H9 (cell line): ENCODE data around the gene FNDC3B. TPM values are rescaled to one million over a fixed set of nuclear protein-coding genes. Genes with fewer than 3 reads are reported as not detected.

Experiments used
- DNase-seq: peaks from one replicate; pipeline ENCODE4 v3.0.0-alpha.2; 2017
- H2AFZ ChIP-seq: one replicate; pipeline ENCODE4 v1.6.1; 2013; ENCODE audit warnings: mild to moderate bottlenecking, low read length, control low read depth, moderate library complexity
- H2AK5ac ChIP-seq: 2 replicates; pipeline ENCODE4 v1.6.1; 2013; ENCODE audit warnings: low read length, control low read depth, mixed read lengths; ENCODE audit not compliant: insufficient read length
- H2BK120ac ChIP-seq: one replicate; pipeline ENCODE4 v1.6.1; 2013; ENCODE audit warnings: low read depth, mild to moderate bottlenecking, low read length, control low read depth, inconsistent platforms; ENCODE audit not compliant: poor library complexity, severe bottlenecking
- H2BK12ac ChIP-seq: 2 replicates; pipeline ENCODE4 v1.6.1; 2013; ENCODE audit warnings: low read length, control low read depth, mixed read lengths, low read depth; ENCODE audit not compliant: insufficient read length
- H2BK15ac ChIP-seq: 2 replicates; pipeline ENCODE4 v1.6.1; 2013; ENCODE audit warnings: low read depth, low read length, control low read depth
- H2BK20ac ChIP-seq: one replicate; pipeline ENCODE4 v1.6.1; 2013; ENCODE audit warnings: low read depth, mild to moderate bottlenecking, low read length, control low read depth, inconsistent platforms; ENCODE audit not compliant: poor library complexity, severe bottlenecking
- H2BK5ac ChIP-seq: 2 replicates; pipeline ENCODE4 v1.6.1; 2013; ENCODE audit warnings: low read length, control low read depth, mixed read lengths; ENCODE audit not compliant: insufficient read length
- H3K14ac ChIP-seq: 2 replicates; pipeline ENCODE4 v1.6.1; 2013; ENCODE audit warnings: low read length, control low read depth; ENCODE audit not compliant: insufficient read depth
- H3K18ac ChIP-seq: 2 replicates; pipeline ENCODE4 v1.6.1; 2013; ENCODE audit warnings: low read depth, mild to moderate bottlenecking, mixed read lengths, low read length, control low read depth; ENCODE audit not compliant: insufficient read length
- H3K23ac ChIP-seq: 2 replicates; pipeline ENCODE4 v1.6.1; 2013; ENCODE audit warnings: low read length, control low read depth, mixed read lengths, low read depth; ENCODE audit not compliant: insufficient read length
- H3K23me2 ChIP-seq: 2 replicates; pipeline ENCODE4 v1.6.1; 2013; ENCODE audit warnings: low read depth, mild to moderate bottlenecking, mixed read lengths, low read length, control low read depth; ENCODE audit not compliant: insufficient read length, poor library complexity, severe bottlenecking
- H3K27ac ChIP-seq: 2 replicates; pipeline ENCODE4 v1.5.1; 2013; ENCODE audit warnings: low read length, control low read depth, mixed read lengths, low read depth; ENCODE audit not compliant: insufficient read length
- H3K27me3 ChIP-seq: 2 replicates; pipeline ENCODE4 v1.6.1; 2013; ENCODE audit warnings: low read length, control low read depth, inconsistent platforms; ENCODE audit not compliant: insufficient read depth
- H3K4ac ChIP-seq: 2 replicates; pipeline ENCODE4 v1.6.1; 2013; ENCODE audit warnings: low read depth, mild to moderate bottlenecking, control low read depth, inconsistent platforms, low read length, moderate library complexity
- H3K4me1 ChIP-seq: 2 replicates; pipeline ENCODE4 v1.6.1; 2013; ENCODE audit warnings: low read length, control low read depth, inconsistent platforms; ENCODE audit not compliant: insufficient read depth
- H3K4me2 ChIP-seq: 2 replicates; pipeline ENCODE4 v1.6.1; 2013; ENCODE audit warnings: low read length, control low read depth, mixed read lengths; ENCODE audit not compliant: insufficient read length, insufficient read depth
- H3K56ac ChIP-seq: 2 replicates; pipeline ENCODE4 v1.6.1; 2013; ENCODE audit warnings: low read depth, mild to moderate bottlenecking, mixed read lengths, low read length, control low read depth; ENCODE audit not compliant: insufficient read length
- H3K79me1 ChIP-seq: 2 replicates; pipeline ENCODE4 v1.6.1; 2013; ENCODE audit warnings: low read depth, mild to moderate bottlenecking, moderate library complexity, low read length, control low read depth, inconsistent platforms; ENCODE audit not compliant: insufficient read depth, poor library complexity, severe bottlenecking
- H3K79me2 ChIP-seq: 2 replicates; pipeline ENCODE4 v1.6.1; 2013; ENCODE audit warnings: low read length, control low read depth, inconsistent platforms; ENCODE audit not compliant: insufficient read depth
- H3K9ac ChIP-seq: 2 replicates; pipeline ENCODE4 v1.6.1; 2013; ENCODE audit warnings: low read length, control low read depth, mixed read lengths; ENCODE audit not compliant: insufficient read length; ENCODE audit errors: extremely low read depth
- H3K9me3 ChIP-seq: one replicate; pipeline ENCODE4 v1.6.1; 2013; ENCODE audit warnings: low read depth, low read length, inconsistent platforms; ENCODE audit not compliant: control insufficient read depth
- H3T11ph ChIP-seq: one replicate; pipeline ENCODE4 v1.6.1; 2013; ENCODE audit warnings: mild to moderate bottlenecking, low read length, control low read depth, inconsistent platforms
- H4K20me1 ChIP-seq: one replicate; pipeline ENCODE4 v1.6.1; 2013; ENCODE audit not compliant: control insufficient read depth, insufficient read length, insufficient read depth
- H4K5ac ChIP-seq: 2 replicates; pipeline ENCODE4 v1.6.1; 2013; ENCODE audit warnings: low read depth, mild to moderate bottlenecking, mixed read lengths, low read length, control low read depth; ENCODE audit not compliant: insufficient read length
- H4K8ac ChIP-seq: replicated peaks from 2 replicates; pipeline ENCODE4 v1.6.1; 2013; ENCODE audit warnings: low read length, control low read depth, mixed read lengths, low read depth; ENCODE audit not compliant: insufficient read length
- H4K91ac ChIP-seq: 2 replicates; pipeline ENCODE4 v1.6.1; 2013; ENCODE audit warnings: low read depth, mild to moderate bottlenecking, moderate library complexity, mixed read lengths, low read length, control low read depth; ENCODE audit not compliant: insufficient read length
- H3K27ac Mint-ChIP-seq, 3 experiments: 2 replicates in 2 of 3; 3 replicates in 1 of 3; pipeline ENCODE4 v1.8.0; 2020 to 2021; ENCODE audit warnings: mixed read lengths in 3 of 3, mild to moderate bottlenecking in 1 of 3, moderate library complexity in 1 of 3
- H3K27me3 Mint-ChIP-seq: 2 replicates; pipeline ENCODE4 v1.8.0; 2021; ENCODE audit warnings: low read depth, mild to moderate bottlenecking, moderate library complexity, mixed read lengths
- H3K36me3 Mint-ChIP-seq, 3 experiments: 2 replicates in 2 of 3; 3 replicates in 1 of 3; pipeline ENCODE4 v1.8.0; 2020 to 2021; ENCODE audit warnings: low read depth in 3 of 3, mixed read lengths in 3 of 3; ENCODE audit not compliant: insufficient read depth in 1 of 3
- H3K4me1 Mint-ChIP-seq, 2 experiments: 2 replicates each; pipeline ENCODE4 v1.8.0; 2020; ENCODE audit warnings: mixed read lengths in 2 of 2
- H3K4me3 Mint-ChIP-seq, 2 experiments: 2 replicates in 1 of 2; 3 replicates in 1 of 2; pipeline ENCODE4 v1.8.0; 2020 to 2021; ENCODE audit warnings: mild to moderate bottlenecking in 2 of 2, mixed read lengths in 2 of 2, moderate library complexity in 1 of 2
- H3K9me3 Mint-ChIP-seq, 2 experiments: 2 replicates in 1 of 2; 3 replicates in 1 of 2; pipeline ENCODE4 v1.8.0; 2020; ENCODE audit warnings: mild to moderate bottlenecking in 2 of 2, mixed read lengths in 2 of 2, moderate library complexity in 1 of 2
- WGBS: extraction: QIAGEN DNeasy Blood & Tissue Kit; methylation state at CpG from one replicate; pipeline ENCODE4 v1.1.7; 2013; ENCODE audit warnings: missing lambda C conversion rate, low lambda C conversion rate, mixed read lengths; ENCODE audit not compliant: insufficient read length; ENCODE audit errors: extremely low coverage; 5-methylcytosine and 5-hydroxymethylcytosine counted together
- total RNA-seq: library from RNA; stranded (reverse); gene quantifications from 2 replicates; pipeline ENCODE4 v1.2.1, GENCODE V29; 2021
- TF ChIP-seq, protein P1 (sequence below): fragments of 200-600 bp; sonication (generic); conservative IDR thresholded peaks from 3 replicates; pipeline ENCODE4 v1.8.0; 2021; ENCODE audit warnings: antibody characterized with exemption, mild to moderate bottlenecking

FNDC3B gene
- total RNA-seq, 1 experiment from 2014 or later = 43.8 TPM

DNA sequence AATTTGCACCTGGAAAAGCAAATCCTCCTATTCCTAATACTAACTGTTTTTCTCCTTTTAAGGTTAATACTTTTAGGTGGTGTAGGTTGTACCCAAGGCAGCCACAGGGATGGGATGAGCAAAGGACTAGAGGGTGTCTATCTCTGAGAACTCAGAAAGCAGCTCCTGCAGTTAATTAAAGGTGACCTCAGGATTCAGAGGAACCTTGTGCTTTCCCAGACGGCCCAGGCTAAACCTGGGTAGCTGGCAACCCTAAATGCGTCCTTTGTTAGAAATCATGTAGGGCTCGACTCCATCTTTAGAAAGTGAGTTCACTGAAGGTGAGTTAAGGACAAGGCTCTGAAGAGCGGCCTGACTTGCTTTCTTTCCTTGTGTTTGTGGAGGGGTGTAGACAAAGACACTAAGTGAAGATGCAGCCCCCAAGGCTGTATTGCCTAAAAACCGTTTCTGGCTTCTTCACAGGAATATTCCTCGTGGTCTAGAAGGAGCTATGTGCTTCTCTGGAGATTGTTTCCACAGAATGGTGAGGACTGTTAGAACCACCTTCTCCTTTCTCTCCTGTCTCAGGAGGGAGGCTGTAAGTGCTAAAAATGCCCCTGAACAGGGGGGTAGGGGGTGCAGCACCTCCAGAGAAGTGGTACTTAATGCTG is 14.9 kb downstream of the FNDC3B start:
- TF ChIP-seq, protein P1, sequence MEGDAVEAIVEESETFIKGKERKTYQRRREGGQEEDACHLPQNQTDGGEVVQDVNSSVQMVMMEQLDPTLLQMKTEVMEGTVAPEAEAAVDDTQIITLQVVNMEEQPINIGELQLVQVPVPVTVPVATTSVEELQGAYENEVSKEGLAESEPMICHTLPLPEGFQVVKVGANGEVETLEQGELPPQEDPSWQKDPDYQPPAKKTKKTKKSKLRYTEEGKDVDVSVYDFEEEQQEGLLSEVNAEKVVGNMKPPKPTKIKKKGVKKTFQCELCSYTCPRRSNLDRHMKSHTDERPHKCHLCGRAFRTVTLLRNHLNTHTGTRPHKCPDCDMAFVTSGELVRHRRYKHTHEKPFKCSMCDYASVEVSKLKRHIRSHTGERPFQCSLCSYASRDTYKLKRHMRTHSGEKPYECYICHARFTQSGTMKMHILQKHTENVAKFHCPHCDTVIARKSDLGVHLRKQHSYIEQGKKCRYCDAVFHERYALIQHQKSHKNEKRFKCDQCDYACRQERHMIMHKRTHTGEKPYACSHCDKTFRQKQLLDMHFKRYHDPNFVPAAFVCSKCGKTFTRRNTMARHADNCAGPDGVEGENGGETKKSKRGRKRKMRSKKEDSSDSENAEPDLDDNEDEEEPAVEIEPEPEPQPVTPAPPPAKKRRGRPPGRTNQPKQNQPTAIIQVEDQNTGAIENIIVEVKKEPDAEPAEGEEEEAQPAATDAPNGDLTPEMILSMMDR = no peak
- no peak for DNase-seq
- no peak overlapping the region for H2AK5ac ChIP-seq
- H4K5ac ChIP-seq = no peak overlapping the region
- peaks cover 4% of the 10 kb centered on the region for H3K79me1 ChIP-seq
- Mint-ChIP-seq H3K4me1 (peaks cover 20 to 27% of the 10 kb centered on the region in 2 experiments), H3K27me3 (no peaks in the 10 kb centered on the region), H3K36me3 (peaks cover 12 to 30% (median 30%) of the 10 kb centered on the region in 3 experiments; a peak in 6 of 7 replicates), H3K4me3 (no peak overlapping the region), H3K27ac (peak overlapping the region; percentile 9 to 81 (median 66); a peak in 5 of 7 replicates), H3K9me3 (no peaks in the 10 kb centered on the region)
- no peak overlapping the region for H3K56ac ChIP-seq
- H3K27ac ChIP-seq = no peak overlapping the region
- H2BK5ac ChIP-seq = no peak overlapping the region
- H3K14ac ChIP-seq = no peak overlapping the region
- H3K27me3 ChIP-seq = no peaks in the 10 kb centered on the region
- H4K20me1 ChIP-seq = no peaks in the 10 kb centered on the region
- H2AFZ ChIP-seq = no peak overlapping the region
- peaks cover 8% of the 10 kb centered on the region; the same call in 1 of the 2 replicates for H3K79me2 ChIP-seq
- H2BK20ac ChIP-seq = no peak overlapping the region
- no CpG with 5 or more reads among the region's 6 CpGs for WGBS
- peaks cover 3% of the 10 kb centered on the region; the same call in 1 of the 2 replicates for H3K4me1 ChIP-seq
- H3K9ac ChIP-seq = no peak overlapping the region
- no peak overlapping the region for H2BK15ac ChIP-seq
- H2BK120ac ChIP-seq = no peak overlapping the region
- no peak overlapping the region for H3K4ac ChIP-seq
- no peak overlapping the region for H4K91ac ChIP-seq
- H2BK12ac ChIP-seq = no peak overlapping the region
- no peak overlapping the region for H3T11ph ChIP-seq
- H3K9me3 ChIP-seq = no peaks in the 10 kb centered on the region
- H3K18ac ChIP-seq = no peak overlapping the region
- no peak overlapping the region for H3K23ac ChIP-seq
- no peak overlapping the region for H4K8ac ChIP-seq
- H3K23me2 ChIP-seq = no peaks in the 10 kb centered on the region
- H3K4me2 ChIP-seq = no peak overlapping the region
